Glomerular endothelial cell (primary cell): ENCODE measurements around the gene OR2AK2. TPM values are rescaled to one million over a fixed set of nuclear protein-coding genes. Genes with fewer than 3 reads are reported as not detected.

Experiments used
- total RNA-seq: library from RNA; depleted of rRNA; stranded (reverse); fragments of >200 nt; gene quantifications from 2 replicates; pipeline ENCODE4 v1.2.3, GENCODE V29; 2015

The OR2AK2 gene
- total RNA-seq, 1 donor from 2014 or later, result not detected

Other genes with a start within 250 kb of the OR2AK2 start
- not detected in 2 replicates for gene OR6F1, start 248.6 kb upstream of the OR2AK2 start, total RNA-seq
- gene OR14K1, start 226.6 kb upstream of the OR2AK2 start, total RNA-seq, result not detected in 2 replicates
- gene OR14A2, start 217.1 kb upstream of the OR2AK2 start, total RNA-seq, result not detected in 2 replicates
- not detected in 2 replicates for gene OR1C1, start 204.7 kb upstream of the OR2AK2 start, total RNA-seq
- gene OR14A16, start 141.1 kb upstream of the OR2AK2 start, total RNA-seq, result not detected in 2 replicates
- gene OR11L1, start 123.3 kb upstream of the OR2AK2 start, total RNA-seq, result not detected in 2 replicates
- 2.4 and 3.0 TPM in 2 replicates for gene TRIM58, start 108.0 kb upstream of the OR2AK2 start, total RNA-seq
- 0.58 TPM in 1 of 2 replicates, not detected in the other for gene OR2W3, start 69.6 kb upstream of the OR2AK2 start, total RNA-seq
- not detected in 2 replicates for gene OR2T8, start 45.0 kb upstream of the OR2AK2 start, total RNA-seq
- not detected in 2 replicates for gene OR2AJ1, start 40.3 kb upstream of the OR2AK2 start, total RNA-seq
- not detected in 2 replicates for gene OR2L8, start 16.4 kb upstream of the OR2AK2 start, total RNA-seq
- not detected in 2 replicates for gene OR2L5, start 48.4 kb downstream of the OR2AK2 start, total RNA-seq
- gene OR2L2, start 64.8 kb downstream of the OR2AK2 start, total RNA-seq, result not detected in 2 replicates
- gene OR2L3, start 81.6 kb downstream of the OR2AK2 start, total RNA-seq, result not detected in 2 replicates
- not detected in 2 replicates for gene OR2L13, start 130.0 kb downstream of the OR2AK2 start, total RNA-seq
- not detected in 2 replicates for gene OR2M5, start 179.9 kb downstream of the OR2AK2 start, total RNA-seq
- not detected in 2 replicates for gene OR2M2, start 209.6 kb downstream of the OR2AK2 start, total RNA-seq
- gene OR2M3, start 232.0 kb downstream of the OR2AK2 start, total RNA-seq, result not detected in 2 replicates